H9 (cell line): Measurements from ENCODE around the gene PRKCB. TPM values are rescaled to one million over a fixed set of nuclear protein-coding genes. Genes with fewer than 3 reads are reported as not detected.

Source experiments
- DNase-seq: peaks from one replicate; pipeline ENCODE4 v3.0.0-alpha.2; 2017
- H2AFZ ChIP-seq: one replicate; pipeline ENCODE4 v1.6.1; 2013; ENCODE audit warnings: mild to moderate bottlenecking, low read length, control low read depth, moderate library complexity
- H2AK5ac ChIP-seq: 2 replicates; pipeline ENCODE4 v1.6.1; 2013; ENCODE audit warnings: low read length, control low read depth, mixed read lengths; ENCODE audit not compliant: insufficient read length
- H2BK120ac ChIP-seq: one replicate; pipeline ENCODE4 v1.6.1; 2013; ENCODE audit warnings: low read depth, mild to moderate bottlenecking, low read length, control low read depth, inconsistent platforms; ENCODE audit not compliant: poor library complexity, severe bottlenecking
- H2BK12ac ChIP-seq: 2 replicates; pipeline ENCODE4 v1.6.1; 2013; ENCODE audit warnings: low read length, control low read depth, mixed read lengths, low read depth; ENCODE audit not compliant: insufficient read length
- H2BK15ac ChIP-seq: 2 replicates; pipeline ENCODE4 v1.6.1; 2013; ENCODE audit warnings: low read depth, low read length, control low read depth
- H2BK20ac ChIP-seq: one replicate; pipeline ENCODE4 v1.6.1; 2013; ENCODE audit warnings: low read depth, mild to moderate bottlenecking, low read length, control low read depth, inconsistent platforms; ENCODE audit not compliant: poor library complexity, severe bottlenecking
- H2BK5ac ChIP-seq: 2 replicates; pipeline ENCODE4 v1.6.1; 2013; ENCODE audit warnings: low read length, control low read depth, mixed read lengths; ENCODE audit not compliant: insufficient read length
- H3K14ac ChIP-seq: 2 replicates; pipeline ENCODE4 v1.6.1; 2013; ENCODE audit warnings: low read length, control low read depth; ENCODE audit not compliant: insufficient read depth
- H3K18ac ChIP-seq: 2 replicates; pipeline ENCODE4 v1.6.1; 2013; ENCODE audit warnings: low read depth, mild to moderate bottlenecking, mixed read lengths, low read length, control low read depth; ENCODE audit not compliant: insufficient read length
- H3K23ac ChIP-seq: 2 replicates; pipeline ENCODE4 v1.6.1; 2013; ENCODE audit warnings: low read length, control low read depth, mixed read lengths, low read depth; ENCODE audit not compliant: insufficient read length
- H3K23me2 ChIP-seq: 2 replicates; pipeline ENCODE4 v1.6.1; 2013; ENCODE audit warnings: low read depth, mild to moderate bottlenecking, mixed read lengths, low read length, control low read depth; ENCODE audit not compliant: insufficient read length, poor library complexity, severe bottlenecking
- H3K27ac ChIP-seq: 2 replicates; pipeline ENCODE4 v1.5.1; 2013; ENCODE audit warnings: low read length, control low read depth, mixed read lengths, low read depth; ENCODE audit not compliant: insufficient read length
- H3K27me3 ChIP-seq: 2 replicates; pipeline ENCODE4 v1.6.1; 2013; ENCODE audit warnings: low read length, control low read depth, inconsistent platforms; ENCODE audit not compliant: insufficient read depth
- H3K4ac ChIP-seq: 2 replicates; pipeline ENCODE4 v1.6.1; 2013; ENCODE audit warnings: low read depth, mild to moderate bottlenecking, control low read depth, inconsistent platforms, low read length, moderate library complexity
- H3K4me1 ChIP-seq: 2 replicates; pipeline ENCODE4 v1.6.1; 2013; ENCODE audit warnings: low read length, control low read depth, inconsistent platforms; ENCODE audit not compliant: insufficient read depth
- H3K4me2 ChIP-seq: 2 replicates; pipeline ENCODE4 v1.6.1; 2013; ENCODE audit warnings: low read length, control low read depth, mixed read lengths; ENCODE audit not compliant: insufficient read length, insufficient read depth
- H3K56ac ChIP-seq: 2 replicates; pipeline ENCODE4 v1.6.1; 2013; ENCODE audit warnings: low read depth, mild to moderate bottlenecking, mixed read lengths, low read length, control low read depth; ENCODE audit not compliant: insufficient read length
- H3K79me1 ChIP-seq: 2 replicates; pipeline ENCODE4 v1.6.1; 2013; ENCODE audit warnings: low read depth, mild to moderate bottlenecking, moderate library complexity, low read length, control low read depth, inconsistent platforms; ENCODE audit not compliant: insufficient read depth, poor library complexity, severe bottlenecking
- H3K79me2 ChIP-seq: 2 replicates; pipeline ENCODE4 v1.6.1; 2013; ENCODE audit warnings: low read length, control low read depth, inconsistent platforms; ENCODE audit not compliant: insufficient read depth
- H3K9ac ChIP-seq: 2 replicates; pipeline ENCODE4 v1.6.1; 2013; ENCODE audit warnings: low read length, control low read depth, mixed read lengths; ENCODE audit not compliant: insufficient read length; ENCODE audit errors: extremely low read depth
- H3K9me3 ChIP-seq: one replicate; pipeline ENCODE4 v1.6.1; 2013; ENCODE audit warnings: low read depth, low read length, inconsistent platforms; ENCODE audit not compliant: control insufficient read depth
- H3T11ph ChIP-seq: one replicate; pipeline ENCODE4 v1.6.1; 2013; ENCODE audit warnings: mild to moderate bottlenecking, low read length, control low read depth, inconsistent platforms
- H4K20me1 ChIP-seq: one replicate; pipeline ENCODE4 v1.6.1; 2013; ENCODE audit not compliant: control insufficient read depth, insufficient read length, insufficient read depth
- H4K5ac ChIP-seq: 2 replicates; pipeline ENCODE4 v1.6.1; 2013; ENCODE audit warnings: low read depth, mild to moderate bottlenecking, mixed read lengths, low read length, control low read depth; ENCODE audit not compliant: insufficient read length
- H4K8ac ChIP-seq: replicated peaks from 2 replicates; pipeline ENCODE4 v1.6.1; 2013; ENCODE audit warnings: low read length, control low read depth, mixed read lengths, low read depth; ENCODE audit not compliant: insufficient read length
- H4K91ac ChIP-seq: 2 replicates; pipeline ENCODE4 v1.6.1; 2013; ENCODE audit warnings: low read depth, mild to moderate bottlenecking, moderate library complexity, mixed read lengths, low read length, control low read depth; ENCODE audit not compliant: insufficient read length
- H3K27ac Mint-ChIP-seq, 3 experiments: 2 replicates in 2 of 3; 3 replicates in 1 of 3; pipeline ENCODE4 v1.8.0; 2020 to 2021; ENCODE audit warnings: mixed read lengths in 3 of 3, mild to moderate bottlenecking in 1 of 3, moderate library complexity in 1 of 3
- H3K27me3 Mint-ChIP-seq: 2 replicates; pipeline ENCODE4 v1.8.0; 2021; ENCODE audit warnings: low read depth, mild to moderate bottlenecking, moderate library complexity, mixed read lengths
- H3K36me3 Mint-ChIP-seq, 3 experiments: 2 replicates in 2 of 3; 3 replicates in 1 of 3; pipeline ENCODE4 v1.8.0; 2020 to 2021; ENCODE audit warnings: low read depth in 3 of 3, mixed read lengths in 3 of 3; ENCODE audit not compliant: insufficient read depth in 1 of 3
- H3K4me1 Mint-ChIP-seq, 2 experiments: 2 replicates each; pipeline ENCODE4 v1.8.0; 2020; ENCODE audit warnings: mixed read lengths in 2 of 2
- H3K4me3 Mint-ChIP-seq, 2 experiments: 2 replicates in 1 of 2; 3 replicates in 1 of 2; pipeline ENCODE4 v1.8.0; 2020 to 2021; ENCODE audit warnings: mild to moderate bottlenecking in 2 of 2, mixed read lengths in 2 of 2, moderate library complexity in 1 of 2
- H3K9me3 Mint-ChIP-seq, 2 experiments: 2 replicates in 1 of 2; 3 replicates in 1 of 2; pipeline ENCODE4 v1.8.0; 2020; ENCODE audit warnings: mild to moderate bottlenecking in 2 of 2, mixed read lengths in 2 of 2, moderate library complexity in 1 of 2
- CTCF ChIP-seq: fragments of 200-600 bp; sonication (generic); conservative IDR thresholded peaks from 3 replicates; pipeline ENCODE4 v1.8.0; 2021; ENCODE audit warnings: antibody characterized with exemption, mild to moderate bottlenecking
- WGBS: extraction: QIAGEN DNeasy Blood & Tissue Kit; methylation state at CpG from one replicate; pipeline ENCODE4 v1.1.7; 2013; ENCODE audit warnings: missing lambda C conversion rate, low lambda C conversion rate, mixed read lengths; ENCODE audit not compliant: insufficient read length; ENCODE audit errors: extremely low coverage; 5-methylcytosine and 5-hydroxymethylcytosine counted together
- total RNA-seq: library from RNA; stranded (reverse); gene quantifications from 2 replicates; pipeline ENCODE4 v1.2.1, GENCODE V29; 2021

The PRKCB gene
- total RNA-seq, 1 experiment from 2014 or later = 7.0 TPM

- Histone ChIP-seq H3K56ac (no peak overlapping the region), H2BK5ac (no peak overlapping the region), H2BK15ac (no peak overlapping the region), H3K4ac (no peak overlapping the region), H4K20me1 (no peaks in the 10 kb centered on the region), H3K14ac (no peak overlapping the region), H3K27me3 (no peaks in the 10 kb centered on the region), H2BK12ac (no peak overlapping the region), H4K91ac (no peak overlapping the region), H3K23me2 (no peaks in the 10 kb centered on the region), H3K9me3 (no peaks in the 10 kb centered on the region), H4K5ac (no peak overlapping the region), H2AFZ (no peak overlapping the region), H3K79me2 (no peaks in the 10 kb centered on the region), H4K8ac (no peak overlapping the region), H2AK5ac (no peak overlapping the region), H2BK20ac (no peak overlapping the region), H3K18ac (no peak overlapping the region), H3K23ac (no peak overlapping the region), H2BK120ac (no peak overlapping the region), H3K4me2 (no peak overlapping the region), H3K27ac (no peak overlapping the region), H3K9ac (no peak overlapping the region), H3K79me1 (no peaks in the 10 kb centered on the region), H3K4me1 (no peaks in the 10 kb centered on the region), H3T11ph (no peak overlapping the region)
- no peak for TF ChIP-seq CTCF
- H3K4me3 Mint-ChIP-seq = no peak overlapping the region
- H3K4me1 Mint-ChIP-seq = peaks cover 17 to 29% of the 10 kb centered on the region in 2 experiments
- H3K27ac Mint-ChIP-seq = no peak overlapping the region
- no peaks in the 10 kb centered on the region for H3K36me3 Mint-ChIP-seq
- whole genome bisulfite sequencing = no CpG with 5 or more reads among the region's 3 CpGs
- peaks cover 1% of the 10 kb centered on the region; the same call in 1 of the 2 replicates for H3K27me3 Mint-ChIP-seq
- H3K9me3 Mint-ChIP-seq = no peaks in the 10 kb centered on the region; a peak in 1 of 5 replicates
- DNase-seq = no peak
These were observed 381.7 kb downstream of the PRKCB start for GRCh38 chr16:24217461-24217860.
